Measurements from ENCODE around the gene MAP4K4.

DNA sequence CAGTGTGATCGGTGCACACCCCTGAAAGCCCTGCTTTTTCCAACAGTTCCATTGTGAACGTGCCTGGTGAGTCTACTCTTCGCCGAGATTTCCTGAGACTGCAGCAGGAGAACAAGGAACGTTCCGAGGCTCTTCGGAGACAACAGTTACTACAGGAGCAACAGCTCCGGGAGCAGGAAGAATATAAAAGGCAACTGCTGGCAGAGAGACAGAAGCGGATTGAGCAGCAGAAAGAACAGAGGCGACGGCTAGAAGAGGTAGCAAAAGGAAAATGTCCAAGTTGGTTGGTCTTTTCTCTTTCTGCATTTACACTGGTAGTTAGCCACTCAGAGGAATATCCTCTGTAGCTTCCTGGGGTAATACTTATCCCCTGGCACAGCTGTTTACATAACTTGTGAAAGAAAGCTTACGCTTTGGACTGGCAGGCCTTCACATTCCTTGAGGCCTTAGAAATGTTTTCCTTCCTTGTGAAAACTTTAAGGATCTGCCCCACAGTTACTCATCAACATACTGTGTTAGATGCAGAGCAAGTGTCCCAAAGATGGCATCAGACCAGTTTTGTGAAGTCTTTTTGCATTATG, 146.6 kb downstream of the MAP4K4 start:
- TF ChIP-seq, protein P1, sequence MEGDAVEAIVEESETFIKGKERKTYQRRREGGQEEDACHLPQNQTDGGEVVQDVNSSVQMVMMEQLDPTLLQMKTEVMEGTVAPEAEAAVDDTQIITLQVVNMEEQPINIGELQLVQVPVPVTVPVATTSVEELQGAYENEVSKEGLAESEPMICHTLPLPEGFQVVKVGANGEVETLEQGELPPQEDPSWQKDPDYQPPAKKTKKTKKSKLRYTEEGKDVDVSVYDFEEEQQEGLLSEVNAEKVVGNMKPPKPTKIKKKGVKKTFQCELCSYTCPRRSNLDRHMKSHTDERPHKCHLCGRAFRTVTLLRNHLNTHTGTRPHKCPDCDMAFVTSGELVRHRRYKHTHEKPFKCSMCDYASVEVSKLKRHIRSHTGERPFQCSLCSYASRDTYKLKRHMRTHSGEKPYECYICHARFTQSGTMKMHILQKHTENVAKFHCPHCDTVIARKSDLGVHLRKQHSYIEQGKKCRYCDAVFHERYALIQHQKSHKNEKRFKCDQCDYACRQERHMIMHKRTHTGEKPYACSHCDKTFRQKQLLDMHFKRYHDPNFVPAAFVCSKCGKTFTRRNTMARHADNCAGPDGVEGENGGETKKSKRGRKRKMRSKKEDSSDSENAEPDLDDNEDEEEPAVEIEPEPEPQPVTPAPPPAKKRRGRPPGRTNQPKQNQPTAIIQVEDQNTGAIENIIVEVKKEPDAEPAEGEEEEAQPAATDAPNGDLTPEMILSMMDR (IDR thresholded peaks at IDR 0.05; ENCODE audit: low read length), result no peak
- no peak for TF ChIP-seq EZH2phosphoT487 (IDR thresholded peaks at IDR 0.05; ENCODE audit: low read length)
